ENCODE results near the gene JPT2. TPM values are rescaled to one million over a fixed set of nuclear protein-coding genes. Genes with fewer than 3 reads are reported as not detected.

The JPT2 gene
- total and polyA plus RNA-seq, 2 experiments from 2014 or later = 43.8 to 139 TPM

DNA sequence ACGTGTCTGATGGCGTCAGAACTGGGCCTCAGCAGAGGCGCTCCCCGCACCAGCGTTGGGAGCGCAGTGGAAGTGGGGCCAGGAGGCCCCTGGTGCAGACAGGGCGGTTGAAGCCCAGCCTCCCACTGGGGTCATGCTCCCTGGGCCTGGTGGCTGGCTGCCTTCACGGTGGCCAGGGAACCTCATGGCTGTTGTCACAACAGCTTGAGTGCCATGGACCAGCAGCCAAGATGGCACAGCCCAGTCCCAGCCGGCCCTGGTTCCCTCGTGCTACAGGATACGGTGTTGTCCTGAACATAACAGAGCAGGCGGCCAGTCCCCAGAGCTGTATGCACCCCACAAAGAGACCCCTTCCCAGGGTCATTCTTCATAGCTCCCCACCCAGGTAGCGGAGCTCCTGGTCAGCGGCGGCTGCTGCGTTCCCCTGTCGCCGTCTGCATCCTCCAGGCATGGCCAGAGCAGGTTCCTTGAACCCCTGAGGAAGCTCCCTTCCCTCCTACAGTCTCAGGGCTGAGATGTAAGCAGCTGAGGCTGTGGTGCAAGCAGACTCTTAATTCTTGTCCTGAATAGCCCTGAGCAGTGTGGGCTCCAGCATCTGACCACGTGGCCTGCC lies 63.6 kb downstream of the JPT2 start:
- no peak overlapping the region for H3K27ac Mint-ChIP-seq
- Histone ChIP-seq H3K27ac (ENCODE audit: low read depth) (no peak overlapping the region), H4K20me1 (replicated peaks; ENCODE audit: insufficient read depth) (no peaks in the 10 kb centered on the region), H3K9me2 (ENCODE audit: insufficient read depth) (no peaks in the 10 kb centered on the region), H3K27me3 (ENCODE audit: insufficient read depth) (no peaks in the 10 kb centered on the region), H3F3A (replicated peaks; ENCODE audit: low read depth) (peaks cover 29% of the 10 kb centered on the region), H3K4me3 (no peak overlapping the region), H3K4me1 (ENCODE audit: insufficient read depth) (no peaks in the 10 kb centered on the region), H3K36me3 (ENCODE audit: insufficient read depth) (no peaks in the 10 kb centered on the region), H2AFZ (no peak overlapping the region), H3K4me2 (no peak overlapping the region), H3K79me2 (replicated peaks; ENCODE audit: insufficient read depth) (no peaks in the 10 kb centered on the region)
- H3K36me3 Mint-ChIP-seq (ENCODE audit: low read depth) = peaks cover 8% of the 10 kb centered on the region; the same call in 2 of the 3 replicates
- no peak overlapping the region for H3K4me3 Mint-ChIP-seq
- ATAC-seq (no peak), DNase-seq (ENCODE audit: low spot score) (no peak)
- TF ChIP-seq, protein P1, sequence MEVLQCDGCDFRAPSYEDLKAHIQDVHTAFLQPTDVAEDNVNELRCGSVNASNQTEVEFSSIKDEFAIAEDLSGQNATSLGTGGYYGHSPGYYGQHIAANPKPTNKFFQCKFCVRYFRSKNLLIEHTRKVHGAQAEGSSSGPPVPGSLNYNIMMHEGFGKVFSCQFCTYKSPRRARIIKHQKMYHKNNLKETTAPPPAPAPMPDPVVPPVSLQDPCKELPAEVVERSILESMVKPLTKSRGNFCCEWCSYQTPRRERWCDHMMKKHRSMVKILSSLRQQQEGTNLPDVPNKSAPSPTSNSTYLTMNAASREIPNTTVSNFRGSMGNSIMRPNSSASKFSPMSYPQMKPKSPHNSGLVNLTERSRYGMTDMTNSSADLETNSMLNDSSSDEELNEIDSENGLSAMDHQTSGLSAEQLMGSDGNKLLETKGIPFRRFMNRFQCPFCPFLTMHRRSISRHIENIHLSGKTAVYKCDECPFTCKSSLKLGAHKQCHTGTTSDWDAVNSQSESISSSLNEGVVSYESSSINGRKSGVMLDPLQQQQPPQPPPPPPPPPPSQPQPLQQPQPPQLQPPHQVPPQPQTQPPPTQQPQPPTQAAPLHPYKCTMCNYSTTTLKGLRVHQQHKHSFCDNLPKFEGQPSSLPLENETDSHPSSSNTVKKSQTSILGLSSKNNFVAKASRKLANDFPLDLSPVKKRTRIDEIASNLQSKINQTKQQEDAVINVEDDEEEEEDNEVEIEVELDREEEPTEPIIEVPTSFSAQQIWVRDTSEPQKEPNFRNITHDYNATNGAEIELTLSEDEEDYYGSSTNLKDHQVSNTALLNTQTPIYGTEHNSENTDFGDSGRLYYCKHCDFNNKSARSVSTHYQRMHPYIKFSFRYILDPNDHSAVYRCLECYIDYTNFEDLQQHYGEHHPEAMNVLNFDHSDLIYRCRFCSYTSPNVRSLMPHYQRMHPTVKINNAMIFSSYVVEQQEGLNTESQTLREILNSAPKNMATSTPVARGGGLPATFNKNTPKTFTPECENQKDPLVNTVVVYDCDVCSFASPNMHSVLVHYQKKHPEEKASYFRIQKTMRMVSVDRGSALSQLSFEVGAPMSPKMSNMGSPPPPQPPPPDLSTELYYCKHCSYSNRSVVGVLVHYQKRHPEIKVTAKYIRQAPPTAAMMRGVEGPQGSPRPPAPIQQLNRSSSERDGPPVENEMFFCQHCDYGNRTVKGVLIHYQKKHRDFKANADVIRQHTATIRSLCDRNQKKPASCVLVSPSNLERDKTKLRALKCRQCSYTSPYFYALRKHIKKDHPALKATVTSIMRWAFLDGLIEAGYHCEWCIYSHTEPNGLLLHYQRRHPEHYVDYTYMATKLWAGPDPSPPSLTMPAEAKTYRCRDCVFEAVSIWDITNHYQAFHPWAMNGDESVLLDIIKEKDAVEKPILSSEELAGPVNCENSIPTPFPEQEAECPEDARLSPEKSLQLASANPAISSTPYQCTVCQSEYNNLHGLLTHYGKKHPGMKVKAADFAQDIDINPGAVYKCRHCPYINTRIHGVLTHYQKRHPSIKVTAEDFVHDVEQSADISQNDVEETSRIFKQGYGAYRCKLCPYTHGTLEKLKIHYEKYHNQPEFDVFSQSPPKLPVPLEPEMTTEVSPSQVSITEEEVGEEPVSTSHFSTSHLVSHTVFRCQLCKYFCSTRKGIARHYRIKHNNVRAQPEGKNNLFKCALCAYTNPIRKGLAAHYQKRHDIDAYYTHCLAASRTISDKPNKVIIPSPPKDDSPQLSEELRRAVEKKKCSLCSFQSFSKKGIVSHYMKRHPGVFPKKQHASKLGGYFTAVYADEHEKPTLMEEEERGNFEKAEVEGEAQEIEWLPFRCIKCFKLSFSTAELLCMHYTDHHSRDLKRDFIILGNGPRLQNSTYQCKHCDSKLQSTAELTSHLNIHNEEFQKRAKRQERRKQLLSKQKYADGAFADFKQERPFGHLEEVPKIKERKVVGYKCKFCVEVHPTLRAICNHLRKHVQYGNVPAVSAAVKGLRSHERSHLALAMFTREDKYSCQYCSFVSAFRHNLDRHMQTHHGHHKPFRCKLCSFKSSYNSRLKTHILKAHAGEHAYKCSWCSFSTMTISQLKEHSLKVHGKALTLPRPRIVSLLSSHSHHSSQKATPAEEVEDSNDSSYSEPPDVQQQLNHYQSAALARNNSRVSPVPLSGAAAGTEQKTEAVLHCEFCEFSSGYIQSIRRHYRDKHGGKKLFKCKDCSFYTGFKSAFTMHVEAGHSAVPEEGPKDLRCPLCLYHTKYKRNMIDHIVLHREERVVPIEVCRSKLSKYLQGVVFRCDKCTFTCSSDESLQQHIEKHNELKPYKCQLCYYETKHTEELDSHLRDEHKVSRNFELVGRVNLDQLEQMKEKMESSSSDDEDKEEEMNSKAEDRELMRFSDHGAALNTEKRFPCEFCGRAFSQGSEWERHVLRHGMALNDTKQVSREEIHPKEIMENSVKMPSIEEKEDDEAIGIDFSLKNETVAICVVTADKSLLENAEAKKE (CRISPR knock-in tag; IDR thresholded peaks at IDR 0.05) = no peak
- TF ChIP-seq POLR2AphosphoS5 (IDR thresholded peaks at IDR 0.05; ENCODE audit: low read depth) (no peak), STAT1 (IDR thresholded peaks at IDR 0.05; ENCODE audit: unreplicated experiment) (no peak), EZH2 (IDR thresholded peaks at IDR 0.05; ENCODE audit: low read depth, unreplicated experiment) (no peak), ZNF331 (CRISPR knock-in tag; IDR thresholded peaks at IDR 0.05; ENCODE audit: low read depth) (no peak), EZH2phosphoT487 (IDR thresholded peaks at IDR 0.05; ENCODE audit: unreplicated experiment) (no peak), ZNF114 (CRISPR knock-in tag; IDR thresholded peaks at IDR 0.05) (no peak), CREB1 (CRISPR knock-in tag; IDR thresholded peaks at IDR 0.05; ENCODE audit: low read depth) (no peak), JUNB (IDR thresholded peaks at IDR 0.05; ENCODE audit: unreplicated experiment) (no peak)
- TF ChIP-seq, protein P2, sequence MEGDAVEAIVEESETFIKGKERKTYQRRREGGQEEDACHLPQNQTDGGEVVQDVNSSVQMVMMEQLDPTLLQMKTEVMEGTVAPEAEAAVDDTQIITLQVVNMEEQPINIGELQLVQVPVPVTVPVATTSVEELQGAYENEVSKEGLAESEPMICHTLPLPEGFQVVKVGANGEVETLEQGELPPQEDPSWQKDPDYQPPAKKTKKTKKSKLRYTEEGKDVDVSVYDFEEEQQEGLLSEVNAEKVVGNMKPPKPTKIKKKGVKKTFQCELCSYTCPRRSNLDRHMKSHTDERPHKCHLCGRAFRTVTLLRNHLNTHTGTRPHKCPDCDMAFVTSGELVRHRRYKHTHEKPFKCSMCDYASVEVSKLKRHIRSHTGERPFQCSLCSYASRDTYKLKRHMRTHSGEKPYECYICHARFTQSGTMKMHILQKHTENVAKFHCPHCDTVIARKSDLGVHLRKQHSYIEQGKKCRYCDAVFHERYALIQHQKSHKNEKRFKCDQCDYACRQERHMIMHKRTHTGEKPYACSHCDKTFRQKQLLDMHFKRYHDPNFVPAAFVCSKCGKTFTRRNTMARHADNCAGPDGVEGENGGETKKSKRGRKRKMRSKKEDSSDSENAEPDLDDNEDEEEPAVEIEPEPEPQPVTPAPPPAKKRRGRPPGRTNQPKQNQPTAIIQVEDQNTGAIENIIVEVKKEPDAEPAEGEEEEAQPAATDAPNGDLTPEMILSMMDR (conservative IDR thresholded peaks at IDR 0.05; ENCODE audit: low read depth in 2 of 2) = no peak
- H3K4me1 Mint-ChIP-seq = no peaks in the 10 kb centered on the region
- peaks cover 6% of the 10 kb centered on the region for H3K27me3 Mint-ChIP-seq (ENCODE audit: insufficient read depth, low read depth, poor library complexity)
- peaks cover 3% of the 10 kb centered on the region; the same call in 2 of the 3 replicates for H3K9me3 Mint-ChIP-seq
